LNCAP (cell line): Measurements from ENCODE around the gene HCK.

Experiments used
- TF ChIP-seq, protein P1 (sequence below): fragments of 450-650 bp; IDR thresholded peaks from 2 replicates; pipeline ENCODE4 v1.5.1; 2017; ENCODE audit warnings: mild to moderate bottlenecking

Gene HCK

DNA sequence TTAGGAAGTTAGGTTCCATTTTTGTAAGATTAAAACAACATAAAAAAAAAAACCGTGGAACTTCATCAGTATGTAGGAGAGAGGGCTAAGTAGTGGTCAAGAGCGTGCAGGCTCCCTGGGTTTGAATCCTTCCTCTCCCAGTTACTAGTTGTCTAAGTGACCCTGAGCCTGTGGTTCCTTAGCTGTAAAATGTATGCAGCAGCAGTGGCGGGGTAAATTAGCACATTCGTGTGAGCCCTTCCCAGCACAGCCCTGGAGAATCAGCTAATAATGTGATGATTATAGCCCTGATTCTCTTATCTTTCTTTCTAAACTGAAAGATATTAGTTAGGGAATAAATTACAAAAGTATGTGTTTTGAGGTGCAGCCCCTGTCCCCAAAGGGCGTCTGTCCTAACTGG, 90.0 kb downstream of the HCK start:
- TF ChIP-seq, protein P1, sequence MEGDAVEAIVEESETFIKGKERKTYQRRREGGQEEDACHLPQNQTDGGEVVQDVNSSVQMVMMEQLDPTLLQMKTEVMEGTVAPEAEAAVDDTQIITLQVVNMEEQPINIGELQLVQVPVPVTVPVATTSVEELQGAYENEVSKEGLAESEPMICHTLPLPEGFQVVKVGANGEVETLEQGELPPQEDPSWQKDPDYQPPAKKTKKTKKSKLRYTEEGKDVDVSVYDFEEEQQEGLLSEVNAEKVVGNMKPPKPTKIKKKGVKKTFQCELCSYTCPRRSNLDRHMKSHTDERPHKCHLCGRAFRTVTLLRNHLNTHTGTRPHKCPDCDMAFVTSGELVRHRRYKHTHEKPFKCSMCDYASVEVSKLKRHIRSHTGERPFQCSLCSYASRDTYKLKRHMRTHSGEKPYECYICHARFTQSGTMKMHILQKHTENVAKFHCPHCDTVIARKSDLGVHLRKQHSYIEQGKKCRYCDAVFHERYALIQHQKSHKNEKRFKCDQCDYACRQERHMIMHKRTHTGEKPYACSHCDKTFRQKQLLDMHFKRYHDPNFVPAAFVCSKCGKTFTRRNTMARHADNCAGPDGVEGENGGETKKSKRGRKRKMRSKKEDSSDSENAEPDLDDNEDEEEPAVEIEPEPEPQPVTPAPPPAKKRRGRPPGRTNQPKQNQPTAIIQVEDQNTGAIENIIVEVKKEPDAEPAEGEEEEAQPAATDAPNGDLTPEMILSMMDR, result no peak

DNA sequence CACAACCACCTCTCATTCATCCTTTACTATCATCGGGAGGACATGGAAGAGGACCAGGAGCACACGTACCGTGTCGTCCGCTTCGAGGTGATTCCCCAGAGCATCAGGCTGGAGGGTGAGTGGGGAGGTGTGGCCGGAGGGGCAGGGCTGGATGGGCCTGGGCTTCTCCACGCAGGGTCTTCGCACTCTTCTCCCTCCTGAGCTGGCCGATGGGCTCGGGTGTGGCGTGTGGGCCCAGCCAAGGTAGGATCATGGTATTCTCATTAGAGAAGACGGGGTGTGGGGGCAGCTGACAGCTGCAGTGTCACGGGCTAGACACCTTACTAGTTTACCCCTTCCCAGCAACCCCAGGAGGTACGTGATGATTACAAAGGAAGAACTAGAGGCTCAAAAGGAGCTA, 90.9 kb downstream of the HCK start:
- TF ChIP-seq, protein P1, result no peak

DNA sequence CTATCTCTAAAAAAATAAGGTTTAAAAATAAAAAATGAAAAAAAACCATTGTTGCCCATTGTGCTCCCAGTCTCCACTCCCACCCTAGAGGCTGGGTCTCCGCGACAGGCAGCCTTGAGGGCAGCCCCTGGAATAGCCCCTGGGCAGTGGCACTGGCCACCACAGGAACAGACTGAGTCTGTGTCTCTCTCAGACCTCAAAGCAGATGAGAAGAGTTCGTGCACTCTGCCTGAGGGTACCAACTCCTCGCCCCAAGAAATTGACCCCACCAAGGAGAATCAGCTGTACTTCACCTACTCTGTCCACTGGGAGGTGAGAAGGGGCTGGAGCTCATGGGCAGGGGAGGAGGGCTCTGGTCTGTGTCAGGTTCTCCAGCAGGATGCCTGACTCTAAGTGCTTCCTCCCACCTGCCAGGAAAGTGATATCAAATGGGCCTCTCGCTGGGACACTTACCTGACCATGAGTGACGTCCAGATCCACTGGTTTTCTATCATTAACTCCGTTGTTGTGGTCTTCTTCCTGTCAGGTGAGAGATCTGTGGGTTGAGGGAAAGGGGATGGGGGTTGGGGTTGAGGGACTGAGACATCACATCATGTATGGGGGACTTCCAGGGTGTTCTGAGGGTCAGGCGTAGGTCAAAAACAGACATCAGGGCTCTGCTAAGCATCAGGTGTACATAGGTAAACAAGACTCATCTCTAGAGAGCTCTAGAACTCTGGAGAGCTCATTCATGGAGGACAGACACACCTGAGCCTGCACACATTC, 93.0 kb downstream of the HCK start:
- TF ChIP-seq, protein P1, result no peak

DNA sequence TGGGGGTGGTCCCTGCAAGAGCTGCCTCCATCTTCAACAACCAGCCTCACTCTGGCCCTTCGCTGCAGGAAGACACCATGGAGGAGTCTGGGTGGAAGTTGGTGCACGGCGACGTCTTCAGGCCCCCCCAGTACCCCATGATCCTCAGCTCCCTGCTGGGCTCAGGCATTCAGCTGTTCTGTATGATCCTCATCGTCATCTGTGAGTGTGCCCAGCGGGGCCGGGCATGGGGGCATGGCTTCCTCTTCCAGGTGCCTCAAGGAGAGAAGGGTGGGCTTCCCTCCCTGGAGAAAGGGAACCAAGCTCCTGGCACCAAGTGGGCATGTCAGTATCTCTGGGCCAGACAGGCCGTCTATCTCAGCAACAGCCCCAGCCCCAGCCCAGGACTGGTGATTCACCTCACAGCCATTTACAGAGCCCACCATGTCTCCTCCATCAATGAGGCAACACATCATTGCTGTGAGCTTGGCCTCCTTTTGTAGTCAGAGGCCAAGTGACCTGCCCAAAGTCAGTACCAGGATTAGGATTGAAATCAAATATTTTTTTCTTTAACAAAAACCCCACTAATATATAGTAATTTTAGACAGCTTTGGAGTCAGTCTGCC, 97.6 kb downstream of the HCK start:
- TF ChIP-seq, protein P1, result no peak

DNA sequence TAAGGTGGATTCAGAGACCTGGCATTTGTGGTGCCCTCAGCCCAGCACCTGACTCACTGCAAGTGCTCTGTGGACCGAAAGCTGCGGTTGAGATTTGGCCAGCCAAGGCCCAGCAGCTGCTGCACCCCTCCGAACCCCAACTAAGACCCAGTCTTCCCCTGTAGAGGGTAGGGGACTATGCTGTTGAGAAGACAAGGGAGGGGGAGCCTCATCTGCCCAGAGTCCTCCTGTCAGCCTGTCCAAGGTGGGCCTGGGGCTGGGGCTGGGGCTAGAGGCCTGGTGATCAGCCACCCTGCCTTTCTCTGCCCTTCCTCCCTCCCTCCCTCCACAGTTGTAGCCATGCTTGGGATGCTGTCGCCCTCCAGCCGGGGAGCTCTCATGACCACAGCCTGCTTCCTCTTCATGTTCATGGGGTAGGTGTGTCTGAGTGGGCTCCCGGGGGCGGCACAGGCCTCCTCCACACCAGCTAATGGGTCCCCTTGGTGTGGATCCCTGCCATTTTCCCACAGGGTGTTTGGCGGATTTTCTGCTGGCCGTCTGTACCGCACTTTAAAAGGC, 98.3 kb downstream of the HCK start:
- TF ChIP-seq, protein P1, result no peak
